K562 (cell line): ENCODE measurements around the gene MBOAT2. TPM values are rescaled to one million over a fixed set of nuclear protein-coding genes. Genes with fewer than 3 reads are reported as not detected.

Experiments used
- ARID3A ChIP-seq: IDR thresholded peaks from 2 replicates; pipeline ENCODE4 v1.6.1; 2012; ENCODE audit warnings: low read depth, low read length, improper control_type of control experiment, borderline replicate concordance
- CC2D1A ChIP-seq: fragments of 450-650 bp; IDR thresholded peaks from 2 replicates; pipeline ENCODE4 v1.6.1; 2017; ENCODE audit warnings: mild to moderate bottlenecking
- ESRRB ChIP-seq: fragments of 250-450 bp; sonication (Bioruptor Pico); IDR thresholded peaks from 2 replicates; pipeline ENCODE4 v1.5.0; 2020; ENCODE audit warnings: mild to moderate bottlenecking, moderate library complexity, borderline replicate concordance
- EWSR1 ChIP-seq: fragments of 450-650 bp; IDR thresholded peaks from 2 replicates; pipeline ENCODE4 v1.6.1; 2018; ENCODE audit warnings: borderline replicate concordance, mild to moderate bottlenecking, low read depth, moderate library complexity; ENCODE audit not compliant: partially characterized antibody
- FOXJ3 ChIP-seq: sonication (generic); formaldehyde crosslinking; IDR thresholded peaks from 2 replicates; pipeline ENCODE4 v1.4.0; 2020; ENCODE audit warnings: mild to moderate bottlenecking, missing genetic modification reagents
- FOXK2 ChIP-seq, 2 experiments: fragments of 450-650 bp; IDR thresholded peaks in 1 of 2; conservative IDR thresholded peaks in 1 of 2; 2 replicates each; pipeline ENCODE4 v1.6.1; 2016; ENCODE audit warnings: low read depth in 2 of 2, mild to moderate bottlenecking in 1 of 2
- GTF2A2 ChIP-seq: IDR thresholded peaks from 2 replicates; pipeline ENCODE4 v1.6.1; 2016; ENCODE audit warnings: mild to moderate bottlenecking, missing genetic modification characterization, missing compliant biosample characterization
- HNRNPLL ChIP-seq: fragments of 200-400 bp; formaldehyde crosslinking; IDR thresholded peaks from 2 replicates; pipeline ENCODE4 v1.6.1; 2017; ENCODE audit warnings: low read length, low read depth, mild to moderate bottlenecking; ENCODE audit not compliant: poor library complexity, severe bottlenecking
- KDM1A ChIP-seq, 2 experiments: fragments of 450-650 bp; IDR thresholded peaks; 2 replicates each; pipeline ENCODE4 v1.6.1; 2016; ENCODE audit warnings: mild to moderate bottlenecking in 2 of 2
- L3MBTL2 ChIP-seq: fragments of 450-650 bp; IDR thresholded peaks from 2 replicates; pipeline ENCODE4 v1.6.1; 2016; ENCODE audit warnings: mild to moderate bottlenecking, moderate library complexity
- MCM5 ChIP-seq: fragments of 450-650 bp; IDR thresholded peaks from 2 replicates; pipeline ENCODE4 v1.6.1; 2016; ENCODE audit warnings: low read depth
- MIER1 ChIP-seq: fragments of 450-650 bp; IDR thresholded peaks from 2 replicates; pipeline ENCODE4 v1.6.1; 2016; ENCODE audit warnings: antibody characterized with exemption, mild to moderate bottlenecking, low read depth
- PML ChIP-seq: IDR thresholded peaks from 2 replicates; pipeline ENCODE4 v1.6.1; 2012; ENCODE audit warnings: low read length, inconsistent platforms
- POLR2A ChIP-seq: fragments of 450-650 bp; conservative IDR thresholded peaks from 2 replicates; pipeline ENCODE4 v1.6.1; 2016
- RAD51 ChIP-seq: fragments of 450-650 bp; IDR thresholded peaks from 2 replicates; pipeline ENCODE4 v1.7.1; 2016; ENCODE audit warnings: low read depth, mild to moderate bottlenecking, borderline replicate concordance
- SPI1 ChIP-seq: IDR thresholded peaks from 2 replicates; pipeline ENCODE4 v1.6.1; 2011; ENCODE audit warnings: low read depth, low read length, control low read depth, borderline replicate concordance
- SREBF2 ChIP-seq: sonication (generic); formaldehyde crosslinking; IDR thresholded peaks from 2 replicates; pipeline ENCODE4 v1.4.0; 2020; ENCODE audit warnings: mild to moderate bottlenecking, missing genetic modification reagents
- TAF7 ChIP-seq: fragments of 450-650 bp; IDR thresholded peaks from 2 replicates; pipeline ENCODE4 v1.6.1; 2016; ENCODE audit warnings: missing genetic modification characterization, missing compliant biosample characterization
- TEAD1 ChIP-seq, 2 experiments: fragments of 450-650 bp in 1 of 2; sonication (generic) in 1 of 2; formaldehyde crosslinking; IDR thresholded peaks; 2 replicates each; pipeline versions ENCODE4 v1.4.0 to v1.8.0; 2020 to 2022; ENCODE audit warnings: mild to moderate bottlenecking in 2 of 2, missing genetic modification reagents in 1 of 2
- TEAD4 ChIP-seq, 2 experiments: sonication (generic) in 1 of 2; formaldehyde crosslinking in 1 of 2; IDR thresholded peaks; 2 replicates each; pipeline versions ENCODE4 v1.6.1 to v1.8.0; 2012 to 2022; ENCODE audit warnings: borderline replicate concordance in 1 of 2, inconsistent platforms in 1 of 2, low read length in 1 of 2, mild to moderate bottlenecking in 1 of 2, missing genetic modification reagents in 1 of 2
- ZKSCAN3 ChIP-seq: fragments of 250-450 bp; sonication (Bioruptor Pico); IDR thresholded peaks from 2 replicates; pipeline ENCODE4 v1.4.0; 2020
- ZNF282 ChIP-seq: sonication (generic); formaldehyde crosslinking; IDR thresholded peaks from 2 replicates; pipeline ENCODE4 v1.8.1; 2023; ENCODE audit warnings: missing genetic modification reagents
- ZNF41 ChIP-seq: fragments of 250-450 bp; sonication (Bioruptor Pico); conservative IDR thresholded peaks from 2 replicates; pipeline ENCODE4 v1.4.0; 2020; ENCODE audit warnings: mild to moderate bottlenecking
- ZNF561 ChIP-seq: fragments of 450-650 bp; formaldehyde crosslinking; conservative IDR thresholded peaks from 2 replicates; pipeline ENCODE4 v1.4.0; 2020; ENCODE audit warnings: mild to moderate bottlenecking, moderate library complexity
- ZNF589 ChIP-seq: fragments of 200-800 bp; sonication (Bioruptor generic); IDR thresholded peaks from 2 replicates; pipeline ENCODE4 v1.6.1; 2016; ENCODE audit warnings: low read depth, missing genetic modification characterization, missing compliant biosample characterization
- ZNF780A ChIP-seq: fragments of 250-450 bp; sonication (Bioruptor Pico); IDR thresholded peaks from 2 replicates; pipeline ENCODE4 v1.5.0; 2021; ENCODE audit warnings: mild to moderate bottlenecking
- polyA plus RNA-seq, 8 experiments: library from polyadenylated mRNA; depleted of rRNA in 4 of 8; stranded (reverse) in 5 of 8; unstranded in 3 of 8; fragments of >200 nt; fragmentation: Nextera tagmentation in 2 of 8; fragmentation: Illumina TruSeq in 1 of 8; extraction: Ambion mirVana in 2 of 8; extraction: Trizol in 1 of 8; gene quantifications; 2 replicates each; pipeline versions ENCODE4 v1.2.1 to v1.2.3, GENCODE V29; 2011 to 2014; ENCODE audit warnings: inconsistent platforms in 1 of 8, missing spikeins in 1 of 8
- total RNA-seq, 7 experiments: library from RNA; depleted of rRNA in 6 of 7; stranded (reverse); fragments of >200 nt in 6 of 7; fragmentation: Illumina TruSeq in 2 of 7; extraction: Trizol in 2 of 7; gene quantifications; 2 replicates each; pipeline versions ENCODE4 v1.2.1 to v1.2.3, GENCODE V29; 2011 to 2021; ENCODE audit warnings: low replicate concordance in 1 of 7
- TF ChIP-seq, protein P1 (sequence below), 2 experiments: fragments of 450-650 bp in 1 of 2; sonication (generic) in 1 of 2; formaldehyde crosslinking in 1 of 2; IDR thresholded peaks in 1 of 2; conservative IDR thresholded peaks in 1 of 2; 2 replicates each; pipeline versions ENCODE4 v1.6.1 to v1.8.1; 2016 to 2023; ENCODE audit warnings: mild to moderate bottlenecking in 2 of 2, moderate library complexity in 2 of 2, inconsistent platforms in 1 of 2, missing genetic modification reagents in 1 of 2
- TF ChIP-seq, protein P2 (sequence below): fragments of 250-450 bp; sonication (Bioruptor Pico); IDR thresholded peaks from 2 replicates; pipeline ENCODE4 v1.8.0; 2022; ENCODE audit warnings: moderate library complexity, mild to moderate bottlenecking, inconsistent platforms

Gene MBOAT2
- total and polyA plus RNA-seq, 9 of the 15 experiments (the other 6 are each of a cell fraction or from before 2014, with no cell fraction given), result 8.4 to 122 (median 27.6) TPM

GRCh38 chr2:8803658-8804379 lies 199.7 kb downstream of the MBOAT2 start (continued):
- TF ChIP-seq TEAD4 (IDR thresholded peaks at IDR 0.05; ENCODE audit: low read length) (peak; percentile 54), TEAD4 (CRISPR knock-in tag; IDR thresholded peaks at IDR 0.05; ENCODE audit: borderline replicate concordance) (no peak), EWSR1 (no peak), SPI1 (peak; percentile 61; the same call in 1 of the 2 replicates), ESRRB (CRISPR knock-in tag) (no peak), GTF2A2 (tag) (no peak), HNRNPLL (no peak), ARID3A (no peak), ZNF282 (CRISPR knock-in tag) (no peak), SREBF2 (CRISPR knock-in tag) (no peak), ZNF561 (CRISPR knock-in tag) (no peak), MCM5 (no peak), ZNF41 (no peak), MIER1 (no peak), L3MBTL2 (peak; percentile 38; the same call in 1 of the 2 replicates), TAF7 (tag) (no peak), ZNF589 (no peak), RAD51 (no peak), CC2D1A (no peak), FOXJ3 (no peak), TEAD1 (CRISPR knock-in tag; IDR thresholded peaks at IDR 0.05) (peak in 1 of 2 experiments; percentile 81; a peak in 2 of 4 replicates), FOXK2 (conservative IDR thresholded peaks at IDR 0.05 in 1 of 2, IDR thresholded peaks at IDR 0.05 in 1 of 2; ENCODE audit: low read depth in 2 of 2) (peak; percentile 57 to 71), POLR2A (no peak), ZNF780A (no peak), KDM1A (IDR thresholded peaks at IDR 0.05) (0 out of 4 replicates have a peak, but pooled peaks of 1 of the 2 experiments have one; percentile 3), PML (no peak), ZKSCAN3 (no peak)
- TF ChIP-seq, protein P1, sequence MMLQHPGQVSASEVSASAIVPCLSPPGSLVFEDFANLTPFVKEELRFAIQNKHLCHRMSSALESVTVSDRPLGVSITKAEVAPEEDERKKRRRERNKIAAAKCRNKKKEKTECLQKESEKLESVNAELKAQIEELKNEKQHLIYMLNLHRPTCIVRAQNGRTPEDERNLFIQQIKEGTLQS (IDR thresholded peaks at IDR 0.05), result peak; percentile 86
- TF ChIP-seq, protein P1 (CRISPR knock-in tag; conservative IDR thresholded peaks at IDR 0.05), result no peak
- TF ChIP-seq, protein P2, sequence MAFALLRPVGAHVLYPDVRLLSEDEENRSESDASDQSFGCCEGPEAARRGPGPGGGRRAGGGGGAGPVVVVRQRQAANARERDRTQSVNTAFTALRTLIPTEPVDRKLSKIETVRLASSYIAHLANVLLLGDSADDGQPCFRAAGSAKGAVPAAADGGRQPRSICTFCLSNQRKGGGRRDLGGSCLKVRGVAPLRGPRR (CRISPR knock-in tag), result no peak
